Regular cardiac myocyte (primary cell): Measurements from ENCODE around the gene RBCK1. TPM values are rescaled to one million over a fixed set of nuclear protein-coding genes. Genes with fewer than 3 reads are reported as not detected.

Experiments
- total RNA-seq: library from RNA; depleted of rRNA; stranded (reverse); fragments of >200 nt; gene quantifications from 2 replicates; pipeline ENCODE4 v1.2.3, GENCODE V29; 2014

The RBCK1 gene
- 62.3 and 74.6 TPM in 2 replicates for total RNA-seq

GRCh38 chr20:407953-408842, at the start of gene RBCK1:
TSS of gene RBCK1 (plus strand) at chr20:408299. CDS start at chr20:408758, 459 bp downstream.

GRCh38 chr20:462199-462991, 54.3 kb downstream of the RBCK1 start, which contains the start of gene TBC1D20:
TSS of gene TBC1D20 (minus strand) at chr20:462533. CDS start at chr20:462405, 128 bp downstream.

Other genes starting within 250 kb of the RBCK1 start
- not detected in 2 replicates for gene DEFB128, start 218.6 kb upstream of the RBCK1 start, total RNA-seq
- not detected in 2 replicates for gene DEFB129, start 181.0 kb upstream of the RBCK1 start, total RNA-seq
- not detected in 2 replicates for gene DEFB132, start 150.6 kb upstream of the RBCK1 start, total RNA-seq
- 1.2 and 2.0 TPM in 2 replicates for gene C20orf96, start 117.5 kb upstream of the RBCK1 start, total RNA-seq
- 8.5 and 18.0 TPM in 2 replicates for gene ZCCHC3, start 110.7 kb upstream of the RBCK1 start, total RNA-seq
- gene SOX12, start 82.7 kb upstream of the RBCK1 start, total RNA-seq = 2.8 and 3.6 TPM in 2 replicates
- 23.8 and 31.0 TPM in 2 replicates for gene NRSN2, start 61.2 kb upstream of the RBCK1 start, total RNA-seq
- 16.9 and 41.4 TPM in 2 replicates for gene TRIB3, start 27.5 kb upstream of the RBCK1 start, total RNA-seq
- gene TBC1D20, start 54.2 kb downstream of the RBCK1 start, total RNA-seq = 32.2 and 41.4 TPM in 2 replicates
- gene CSNK2A1, start 135.5 kb downstream of the RBCK1 start, total RNA-seq = 120 and 125 TPM in 2 replicates
- not detected in 2 replicates for gene TCF15, start 202.0 kb downstream of the RBCK1 start, total RNA-seq
- gene SRXN1, start 244.9 kb downstream of the RBCK1 start, total RNA-seq = 62.1 and 64.3 TPM in 2 replicates